HG03558 (cell line): ENCODE data around the gene HCN3.
"Not testable (repeated sequence)": the region's sequence is repeated elsewhere in the genome, so short reads cannot be mapped to it uniquely, and the experiment has no call there.

Experiments
- ATAC-seq: cut with Tn5 transposase; IDR thresholded peaks from one replicate; pipeline ENCODE4 v1.9.1; 2021; ENCODE audit warnings: moderate number of reproducible peaks; ENCODE audit not compliant: unreplicated experiment; ENCODE audit errors: extremely low read depth

The HCN3 gene

GRCh38 chr1:155277070-155277901, at the start of gene HCN3:
TSS of gene HCN3 (plus strand) at chr1:155277463. CDS start at chr1:155277591, 128 bp downstream.
- ATAC-seq, result no peak

- no peak for ATAC-seq
Observed at GRCh38 chr1:155228096-155228427, 49.2 kb upstream of the HCN3 start.

DNA sequence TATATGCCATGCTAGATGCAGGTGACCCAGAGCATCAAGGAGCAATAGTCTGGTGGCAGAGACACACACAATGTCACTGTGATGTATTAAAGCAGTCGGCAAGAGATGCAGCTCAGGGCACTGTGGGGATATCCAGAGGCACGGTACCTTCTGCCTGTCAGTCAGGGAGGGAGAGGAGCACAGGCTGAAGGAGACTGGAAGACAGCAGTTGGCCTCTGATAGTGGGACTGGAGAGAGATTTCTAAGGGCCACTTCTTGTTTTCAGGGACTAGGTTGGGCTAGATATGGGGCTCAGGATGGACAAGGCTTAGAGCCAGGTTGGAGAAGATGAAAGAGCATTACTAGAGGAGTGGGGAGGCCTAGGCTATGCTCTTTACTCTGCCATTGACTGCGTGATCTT, 46.0 kb upstream of the HCN3 start:
- ATAC-seq, result not testable (repeated sequence)

DNA sequence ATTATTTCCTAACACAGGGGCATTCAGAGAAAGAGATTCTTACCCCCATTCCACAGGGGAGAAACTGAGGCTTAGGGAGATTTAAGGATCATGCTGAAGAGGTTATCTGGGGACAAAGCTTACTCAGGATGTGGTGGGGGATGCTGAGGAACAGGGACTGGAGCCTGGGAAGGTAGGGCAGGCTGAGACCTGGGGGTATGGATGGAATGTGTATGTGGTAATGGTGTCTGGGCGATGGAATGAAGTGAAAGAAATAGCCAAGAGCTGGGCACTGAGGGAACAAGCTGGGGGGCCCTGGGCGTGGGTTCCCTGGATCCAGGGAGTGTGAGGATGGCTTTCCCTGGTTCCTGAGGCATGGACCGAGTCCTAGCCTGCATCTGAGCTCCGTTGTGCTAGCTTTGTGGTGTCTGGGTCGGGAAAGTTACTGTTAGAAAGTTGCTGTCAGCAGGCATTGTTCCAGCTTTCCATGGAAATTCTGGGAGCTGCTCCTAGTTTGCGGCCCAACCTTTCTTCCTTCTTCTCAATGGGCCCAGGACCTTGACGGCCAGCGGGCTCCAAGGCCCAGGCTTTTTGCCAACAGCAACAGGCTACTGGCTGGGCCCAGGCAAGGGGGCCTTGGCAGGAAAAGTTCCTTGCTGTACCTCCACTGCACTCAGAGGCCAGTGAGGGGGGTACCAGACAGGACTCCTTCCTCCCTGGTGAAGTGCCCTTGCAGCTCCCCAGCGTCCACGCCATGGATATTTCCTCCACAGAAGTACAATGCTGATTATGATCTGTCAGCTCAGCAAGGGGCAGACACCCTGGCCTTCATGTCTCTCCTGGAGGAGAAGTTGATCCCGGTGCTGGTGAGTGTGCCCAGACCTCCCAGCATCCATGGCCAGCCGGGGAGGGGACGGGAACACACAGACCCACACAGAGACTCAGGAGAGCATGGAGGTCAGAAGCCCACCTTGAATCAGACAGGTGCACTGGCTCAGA, 45.0 kb upstream of the HCN3 start:
- not testable (repeated sequence) for ATAC-seq

- ATAC-seq, result not testable (repeated sequence)
Observed at GRCh38 chr1:155233502-155233901, 43.8 kb upstream of the HCN3 start.

DNA sequence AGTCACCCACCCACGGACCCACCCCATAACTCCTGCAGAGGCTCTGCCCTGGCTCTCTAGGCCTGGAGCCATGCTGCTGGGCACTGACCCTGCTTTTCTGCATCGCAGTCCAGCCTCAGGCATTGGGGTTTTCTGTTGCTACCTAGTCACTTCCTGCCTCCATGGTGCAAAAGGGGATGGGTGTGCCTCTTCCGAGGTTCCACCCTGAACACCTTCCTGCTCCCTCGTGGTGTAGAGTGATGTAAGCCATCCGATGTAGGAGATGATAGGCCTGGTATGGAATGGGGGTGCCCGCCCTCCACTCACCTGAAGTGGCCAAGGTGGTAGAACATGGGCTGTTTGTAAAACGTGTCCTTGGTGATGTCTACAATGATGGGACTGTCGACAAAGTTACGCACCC, 41.9 kb upstream of the HCN3 start:
- ATAC-seq, result not testable (repeated sequence)

DNA sequence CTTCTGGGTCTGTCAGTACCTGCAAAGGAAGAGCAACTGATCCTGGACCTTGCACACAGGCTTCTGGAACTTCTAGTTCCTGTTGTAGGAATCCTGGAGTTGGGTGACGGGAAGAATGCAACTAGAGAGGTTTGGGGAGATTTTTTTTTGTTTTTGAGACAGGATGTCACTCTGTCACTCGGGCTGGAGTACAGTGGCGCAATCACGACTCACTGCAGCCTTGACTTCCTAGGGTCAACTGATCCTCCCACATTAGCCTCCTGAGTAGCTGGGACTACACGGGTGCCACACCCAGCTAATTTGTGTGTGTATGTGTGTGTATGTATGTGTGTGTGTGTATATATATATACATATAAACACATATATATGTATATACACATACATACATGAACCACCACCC, 40.8 kb upstream of the HCN3 start:
- ATAC-seq, result no peak

GRCh38 chr1:155241069-155241679, 36.1 kb upstream of the HCN3 start:
- ATAC-seq, result no peak

GRCh38 chr1:155241841-155242264, 35.4 kb upstream of the HCN3 start:
- no peak for ATAC-seq

DNA sequence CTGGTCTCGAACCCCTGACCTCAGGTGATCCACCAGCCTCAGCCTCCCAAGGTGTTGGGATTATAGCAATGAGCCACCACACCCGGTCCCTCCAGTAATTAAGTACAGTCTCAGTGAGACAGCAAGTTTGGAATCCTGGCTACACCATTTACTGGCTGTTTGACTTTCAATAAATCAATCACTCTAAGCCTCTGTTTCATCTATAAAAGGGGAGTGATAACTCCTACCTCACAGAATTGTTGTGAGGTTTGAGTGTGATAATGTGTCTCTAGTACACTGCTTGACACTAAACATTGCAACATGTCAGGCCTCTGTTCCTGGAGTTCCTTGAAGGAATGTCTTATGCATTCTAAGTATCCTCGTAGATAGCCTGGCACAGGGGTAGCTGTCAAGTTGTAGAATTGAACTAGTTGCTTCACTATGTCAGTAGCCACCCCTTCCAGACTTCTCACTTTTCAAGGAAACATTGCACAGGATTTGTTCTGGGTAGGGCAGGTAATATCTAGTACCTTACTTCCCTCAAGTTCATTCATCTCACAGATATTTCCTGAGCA, 34.4 kb upstream of the HCN3 start:
- ATAC-seq, result no peak

- ATAC-seq, result peak; percentile 66
Observed at GRCh38 chr1:155244368-155245162, 32.7 kb upstream of the HCN3 start.

DNA sequence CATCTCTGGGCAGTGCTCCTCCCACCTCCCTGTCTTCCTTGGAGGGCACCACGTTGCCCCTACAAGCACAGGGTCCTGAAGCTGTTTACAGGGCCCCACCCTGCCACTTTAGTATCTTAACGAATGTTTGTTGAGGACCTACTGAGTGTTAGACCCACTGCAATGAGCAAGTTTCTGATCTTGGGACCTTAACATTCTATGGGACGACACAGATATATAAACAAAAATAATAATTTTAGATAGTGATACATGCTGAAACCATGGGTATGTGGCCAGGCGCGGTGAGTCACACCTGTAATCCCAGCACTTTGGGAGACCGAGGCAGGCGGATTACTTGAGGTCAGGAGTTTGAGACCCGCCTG, 32.1 kb upstream of the HCN3 start:
- ATAC-seq, result no peak

GRCh38 chr1:155246796-155247195, 30.5 kb upstream of the HCN3 start:
- ATAC-seq, result not testable (repeated sequence)

DNA sequence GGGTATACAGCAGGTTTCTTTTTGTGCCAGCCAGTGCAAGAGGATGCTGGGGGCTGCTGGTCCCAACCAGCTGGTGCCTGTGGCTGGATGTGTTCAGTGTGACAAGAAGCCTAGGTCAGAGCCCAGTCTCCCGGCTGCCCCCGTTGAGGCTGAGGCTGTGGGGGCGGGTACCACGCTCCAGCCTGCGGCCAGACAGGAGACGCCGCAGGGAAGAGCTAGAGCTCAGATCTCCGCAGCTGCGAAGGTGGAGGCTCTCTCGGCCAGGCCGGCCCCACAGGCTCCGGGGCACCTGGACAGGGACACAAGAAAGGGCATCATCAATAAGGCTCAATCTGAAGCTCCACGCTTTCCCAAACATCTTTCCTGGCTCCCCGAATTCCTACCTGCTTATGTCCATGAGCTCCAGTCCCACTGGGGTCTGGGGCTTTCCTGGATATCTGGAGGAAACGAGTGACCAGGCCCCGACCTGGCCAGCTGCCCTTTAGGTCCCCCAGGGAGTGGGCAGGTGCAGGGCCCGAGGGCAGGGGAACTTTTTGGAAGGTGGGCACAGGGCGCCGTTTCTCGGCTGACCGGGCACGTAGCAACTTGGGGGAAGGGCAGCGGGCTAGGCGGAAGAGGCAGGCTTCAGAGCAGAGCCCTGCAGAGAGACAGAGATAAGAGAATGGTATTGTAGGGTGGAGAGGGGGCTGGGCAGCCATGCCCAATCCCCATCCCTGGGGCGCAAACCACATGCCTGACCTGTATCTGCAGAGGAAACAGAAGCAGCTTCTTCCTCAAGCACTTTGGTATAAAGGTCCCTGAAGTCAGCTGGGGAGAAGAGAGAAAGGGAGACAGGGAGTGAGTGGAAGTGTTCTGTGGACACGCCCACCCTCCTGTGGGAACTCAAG, 29.4 kb upstream of the HCN3 start:
- no peak for ATAC-seq

GRCh38 chr1:155250246-155250632, 27.0 kb upstream of the HCN3 start:
- no peak for ATAC-seq

DNA sequence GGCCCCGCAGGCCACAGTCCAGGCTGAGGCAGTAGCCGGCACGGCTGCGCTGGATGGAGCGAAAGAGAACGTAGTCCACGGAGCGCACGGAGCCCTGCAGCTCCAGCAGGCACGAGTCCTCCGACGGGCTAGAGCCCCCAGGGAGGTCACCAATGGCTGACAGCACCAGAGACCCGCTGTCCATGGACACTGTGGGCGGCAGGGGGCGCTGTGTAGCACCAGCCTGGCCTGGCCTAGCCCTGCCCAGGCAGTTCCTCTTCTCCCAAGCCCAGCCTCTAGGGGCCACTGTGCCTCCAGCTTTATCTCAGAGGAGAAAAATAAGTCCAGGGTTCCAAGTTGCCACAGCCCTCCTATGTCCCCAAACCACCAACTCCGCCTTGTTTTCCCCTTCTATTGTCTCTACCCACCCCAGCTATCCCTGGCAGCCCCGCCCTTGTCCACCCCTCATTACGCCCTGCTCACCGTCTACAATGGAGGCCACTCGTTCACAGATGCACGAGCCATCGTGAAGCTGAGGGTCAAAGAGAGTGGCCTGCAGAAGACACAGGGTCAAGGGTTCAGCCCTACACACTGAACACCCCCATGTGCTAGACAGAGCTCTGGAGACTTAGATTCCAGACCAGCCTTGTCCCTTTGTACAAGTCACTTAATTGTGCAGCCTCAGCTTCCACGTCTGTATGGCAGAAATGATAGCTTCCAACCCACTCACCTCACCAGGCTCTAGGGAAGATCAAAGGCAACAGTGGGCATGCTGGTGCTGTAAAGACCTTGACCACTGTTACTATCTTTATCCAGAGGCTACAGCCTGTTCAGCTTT, 26.4 kb upstream of the HCN3 start:
- no peak for ATAC-seq

DNA sequence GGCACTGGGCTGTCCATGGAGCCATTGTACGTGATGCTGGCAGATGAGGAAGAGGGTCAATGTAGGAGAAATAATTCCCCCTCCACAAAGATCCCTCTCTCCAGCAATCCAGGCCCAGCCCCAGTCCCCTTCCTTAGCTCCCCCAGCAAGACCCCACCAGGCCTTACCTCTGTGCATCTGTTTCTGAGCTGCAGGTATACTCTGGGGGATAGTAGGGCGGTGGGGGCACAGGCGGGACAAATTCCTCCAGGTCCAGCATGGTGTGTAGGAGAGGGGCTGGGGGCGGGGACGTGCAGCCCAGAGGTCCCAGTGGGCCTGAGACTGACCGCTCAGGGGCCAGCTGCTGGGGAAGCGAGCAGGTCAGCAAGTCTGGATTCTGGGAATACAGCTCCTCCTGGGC, 25.7 kb upstream of the HCN3 start:
- no peak for ATAC-seq

DNA sequence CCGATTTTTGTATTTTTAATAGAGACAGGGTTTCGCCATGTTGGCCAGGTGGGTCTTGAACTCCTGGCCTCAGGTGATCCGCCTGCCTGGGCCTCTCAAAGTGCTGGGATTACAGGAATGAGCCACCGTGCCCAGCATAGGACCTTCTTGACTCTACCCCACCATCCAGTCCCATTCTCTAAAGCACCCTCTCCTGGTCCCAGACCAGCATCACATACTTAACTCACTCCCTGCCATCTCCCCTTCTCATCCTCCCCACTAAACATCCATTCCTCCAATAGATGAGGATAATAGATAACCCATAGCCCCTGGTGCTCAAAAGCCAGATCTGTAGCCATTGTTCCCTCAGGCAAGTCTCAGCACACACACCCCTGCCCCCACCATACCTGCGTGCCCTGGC, 24.1 kb upstream of the HCN3 start:
- no peak for ATAC-seq
